OCI-M1 (cell line): ENCODE data around the gene MYO1E.
A peak's percentile ranks its signal among the peaks of the same experiment; 100 is the strongest.

Experiments used
- DNase-seq: peaks from one replicate; lab custom pipeline; 2025; lab: John Stamatoyannopoulos, UW

MYO1E gene

GRCh38 chr15:59315914-59316451 is 56.7 kb downstream of the MYO1E start:
- no peak for DNase-seq

DNA sequence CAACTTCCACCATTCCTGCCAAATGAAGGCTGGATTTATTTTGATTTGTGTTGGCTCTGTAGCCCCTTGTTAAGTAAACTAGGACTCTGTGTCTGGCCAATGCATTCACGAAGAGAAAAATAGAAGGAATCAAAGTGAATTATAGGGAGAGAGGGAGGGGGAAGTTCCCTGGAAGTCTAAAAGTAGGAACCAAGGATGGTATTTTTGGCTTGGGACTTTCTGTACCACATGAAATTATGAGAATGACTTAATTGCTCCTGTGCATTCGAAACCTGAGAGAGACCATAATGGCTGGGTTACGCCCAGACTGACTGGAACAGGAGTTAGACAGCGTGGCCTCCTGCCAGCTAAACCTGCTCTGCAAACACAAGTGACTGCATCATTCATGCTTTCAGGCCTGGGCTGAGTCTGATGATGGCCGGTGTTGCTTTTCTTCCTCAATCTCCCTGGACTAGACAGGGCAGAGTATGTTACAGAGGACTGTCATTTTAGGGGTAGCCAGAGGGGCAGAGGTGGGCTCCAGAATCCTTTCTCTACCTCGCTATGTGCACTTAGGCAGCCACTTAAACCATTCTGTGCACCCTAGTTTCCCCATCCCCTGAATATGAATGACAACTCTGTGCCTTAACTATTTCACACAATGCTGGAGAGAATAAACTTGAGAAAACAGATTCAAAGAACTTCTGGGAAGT is 58.9 kb downstream of the MYO1E start:
- no peak for DNase-seq

DNA sequence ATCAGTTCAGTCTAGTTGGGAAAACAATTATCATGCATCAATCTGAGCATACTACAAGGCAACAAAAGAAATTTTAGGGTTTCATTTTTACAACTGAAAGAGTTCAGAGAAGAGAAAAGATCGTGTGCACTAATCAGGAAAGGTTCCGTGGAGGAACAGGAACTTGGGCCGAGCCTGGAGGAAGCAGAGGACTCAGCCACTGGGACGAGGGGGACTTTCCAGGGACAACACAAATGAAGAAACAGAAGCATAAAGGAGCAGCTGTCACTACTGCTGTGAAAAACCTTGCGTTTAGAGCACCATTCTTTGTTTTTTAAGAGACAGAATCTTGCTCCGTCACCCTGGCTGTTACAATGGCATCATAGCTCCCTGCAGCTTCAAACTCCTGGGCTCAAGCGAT is 60.5 kb downstream of the MYO1E start:
- no peak for DNase-seq

DNA sequence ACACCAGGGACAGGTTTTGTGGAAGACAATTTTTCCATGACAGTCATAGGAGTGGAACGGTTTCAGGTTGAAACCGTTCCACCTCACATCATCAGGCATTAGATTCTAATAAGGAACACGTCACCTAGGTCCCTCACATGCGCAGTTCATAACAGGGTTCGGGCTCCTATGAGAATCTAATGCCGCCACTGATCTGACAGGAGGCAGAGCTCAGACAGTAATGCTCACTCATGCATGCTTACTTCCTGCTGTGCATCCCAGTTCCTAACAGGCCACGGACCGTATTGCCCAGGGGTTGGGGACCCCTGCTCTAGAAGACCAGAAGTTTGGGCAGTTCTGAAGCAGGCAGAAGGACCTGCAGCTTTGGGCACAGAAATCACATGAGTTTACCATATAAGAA is 61.5 kb downstream of the MYO1E start:
- no peak for DNase-seq

- DNase-seq, result no peak
Observed at GRCh38 chr15:59309405-59309804, 63.3 kb downstream of the MYO1E start.

DNA sequence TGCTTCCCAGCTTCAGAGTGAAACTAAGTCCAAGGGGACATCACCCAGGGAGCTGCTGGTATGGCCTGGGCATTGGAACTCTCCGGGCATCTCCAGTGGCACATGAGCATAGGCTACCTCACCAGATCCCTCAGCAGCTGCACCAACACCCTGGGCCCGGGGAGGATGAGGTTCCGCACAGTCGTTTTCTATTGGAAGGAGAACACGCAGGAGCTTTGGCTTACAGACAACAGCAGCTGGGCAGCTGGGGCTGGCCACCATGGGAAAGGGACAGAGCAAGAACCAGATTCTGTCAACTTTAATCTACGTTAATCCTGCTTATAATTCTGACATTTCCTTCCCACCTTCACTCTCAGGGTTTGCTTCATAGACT is 65.5 kb downstream of the MYO1E start:
- DNase-seq, result no peak

GRCh38 chr15:59306520-59307164 is 66.0 kb downstream of the MYO1E start:
- no peak for DNase-seq

GRCh38 chr15:59304807-59305206 is 67.9 kb downstream of the MYO1E start:
- DNase-seq, result no peak

GRCh38 chr15:59304034-59304795 is 68.5 kb downstream of the MYO1E start:
- DNase-seq, result no peak

DNA sequence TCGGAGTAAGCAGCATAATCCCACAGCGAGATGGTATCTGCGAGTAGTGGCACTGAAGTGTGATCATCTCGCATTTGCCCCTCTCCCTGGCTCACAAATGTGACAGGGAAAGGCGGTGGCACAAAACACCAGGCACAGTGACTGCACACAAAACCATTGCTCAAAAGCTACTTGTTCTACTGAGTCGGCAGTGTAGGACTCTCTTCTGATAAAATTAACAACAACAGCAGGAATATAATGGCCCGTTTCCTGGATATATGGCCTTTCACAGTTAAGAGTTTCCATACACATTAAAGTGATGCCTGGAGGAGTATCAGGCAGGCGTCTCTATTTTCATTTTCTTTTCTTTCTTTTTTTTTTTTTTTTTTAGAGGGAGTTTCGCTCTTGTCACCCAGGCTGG is 69.0 kb downstream of the MYO1E start:
- DNase-seq, result no peak

DNA sequence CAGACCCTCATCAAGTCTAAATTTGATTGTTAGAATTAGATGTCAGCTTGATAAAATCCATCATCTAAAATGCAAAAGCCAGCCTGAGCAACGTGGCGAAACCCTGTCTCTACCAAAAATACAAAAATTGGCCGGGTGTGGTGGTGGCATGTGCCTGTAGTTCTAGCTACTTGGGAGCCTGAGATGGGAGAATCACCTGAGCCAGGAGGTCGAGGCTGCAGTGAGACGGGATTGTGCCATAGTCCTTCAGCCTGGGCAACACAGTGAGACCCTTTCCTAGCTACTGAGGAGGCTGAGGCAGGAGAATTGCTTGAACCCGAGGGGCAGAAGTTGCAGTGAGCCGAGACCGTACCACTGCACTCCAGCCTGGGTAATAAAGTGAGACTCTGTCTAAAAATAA is 69.5 kb downstream of the MYO1E start:
- DNase-seq, result no peak

GRCh38 chr15:59301527-59301926 is 71.1 kb downstream of the MYO1E start:
- no peak for DNase-seq

- no peak for DNase-seq
Observed at GRCh38 chr15:59300618-59301139, 72.0 kb downstream of the MYO1E start.

GRCh38 chr15:59299929-59300617 is 72.6 kb downstream of the MYO1E start:
- peak; percentile 94 for DNase-seq

DNA sequence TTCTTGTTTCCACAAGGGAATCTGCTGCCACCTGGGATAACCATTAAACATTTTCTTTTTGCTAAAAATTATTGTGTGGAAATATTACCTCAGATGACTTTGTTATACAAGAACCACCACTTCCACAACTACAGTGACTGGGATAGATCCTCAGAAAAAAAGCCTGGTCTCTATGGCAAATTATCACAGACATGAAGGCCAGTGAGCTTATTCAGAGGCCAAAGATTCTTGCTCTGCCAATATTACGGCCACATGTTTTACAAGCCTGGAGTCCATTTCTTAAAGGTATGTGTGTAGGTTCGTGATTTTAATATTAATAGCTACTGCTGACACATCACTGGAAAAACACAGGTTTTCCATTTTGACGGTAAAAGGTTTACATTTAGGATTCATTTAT is 73.8 kb downstream of the MYO1E start:
- no peak for DNase-seq

GRCh38 chr15:59298225-59298853 is 74.3 kb downstream of the MYO1E start:
- no peak for DNase-seq

DNA sequence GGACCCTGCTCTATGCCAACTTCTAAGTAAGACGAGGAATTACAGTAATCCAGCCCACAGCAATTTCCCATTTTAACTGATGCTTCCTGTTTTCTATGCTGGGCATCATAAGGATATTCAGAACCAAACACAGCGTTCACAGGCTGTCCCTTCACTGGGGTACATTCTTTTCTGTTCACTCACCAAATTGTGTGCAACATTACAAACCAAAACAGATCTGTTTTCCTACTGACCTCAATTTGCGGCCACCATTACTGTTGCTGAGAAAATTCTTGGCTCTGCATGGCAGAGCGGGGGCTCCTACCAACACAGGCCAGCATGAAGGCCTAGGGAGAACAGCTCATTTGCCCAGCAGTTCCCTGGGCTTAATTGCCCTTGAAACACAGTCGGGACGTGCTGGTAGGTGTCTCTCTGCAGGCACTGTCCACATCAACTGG is 76.5 kb downstream of the MYO1E start:
- DNase-seq, result no peak

DNA sequence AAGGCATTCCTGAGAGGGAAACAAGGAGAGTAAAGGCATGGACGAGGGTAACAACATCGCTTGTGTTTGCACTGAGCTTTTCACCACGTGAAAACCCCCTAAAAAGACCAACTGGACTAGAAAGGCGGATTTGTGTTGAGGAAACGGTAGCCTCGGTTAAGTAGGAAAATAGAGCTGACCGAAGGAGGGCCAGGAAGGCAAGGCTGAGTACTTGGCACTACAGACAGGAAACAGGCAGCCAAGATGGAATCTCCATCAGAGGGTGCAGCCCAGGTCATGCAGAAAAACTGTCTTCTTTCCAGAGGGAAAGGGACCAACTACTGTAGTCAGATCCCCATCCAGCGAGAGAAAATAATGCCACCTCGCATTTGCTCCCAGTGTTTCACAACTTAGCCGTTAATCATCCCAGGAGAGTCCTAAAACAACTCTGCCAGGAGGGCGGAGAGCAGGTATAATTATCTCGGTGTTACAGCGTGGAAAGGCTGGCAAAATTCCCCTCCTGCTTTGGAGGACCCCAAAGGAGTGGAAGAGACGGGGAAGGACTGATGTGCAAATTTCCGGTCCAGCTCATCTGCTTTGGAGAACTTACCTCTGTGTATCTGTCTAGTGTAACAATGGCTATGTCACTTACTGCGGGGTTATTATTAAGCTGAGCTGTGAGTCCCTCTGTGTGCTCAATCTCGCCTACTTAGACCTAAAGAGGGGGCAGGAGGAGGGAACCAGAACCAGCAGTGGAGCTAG is 77.2 kb downstream of the MYO1E start:
- no peak for DNase-seq

- DNase-seq, result no peak
Observed at GRCh38 chr15:59294574-59295260, 78.0 kb downstream of the MYO1E start.

GRCh38 chr15:59292442-59293151 is 80.1 kb downstream of the MYO1E start:
- no peak for DNase-seq
